ENCODE results near the gene AP3S2. TPM values are rescaled to one million over a fixed set of nuclear protein-coding genes. Genes with fewer than 3 reads are reported as not detected.

Gene AP3S2
- total RNA-seq, 1 experiment from 2014 or later = 123 TPM

DNA sequence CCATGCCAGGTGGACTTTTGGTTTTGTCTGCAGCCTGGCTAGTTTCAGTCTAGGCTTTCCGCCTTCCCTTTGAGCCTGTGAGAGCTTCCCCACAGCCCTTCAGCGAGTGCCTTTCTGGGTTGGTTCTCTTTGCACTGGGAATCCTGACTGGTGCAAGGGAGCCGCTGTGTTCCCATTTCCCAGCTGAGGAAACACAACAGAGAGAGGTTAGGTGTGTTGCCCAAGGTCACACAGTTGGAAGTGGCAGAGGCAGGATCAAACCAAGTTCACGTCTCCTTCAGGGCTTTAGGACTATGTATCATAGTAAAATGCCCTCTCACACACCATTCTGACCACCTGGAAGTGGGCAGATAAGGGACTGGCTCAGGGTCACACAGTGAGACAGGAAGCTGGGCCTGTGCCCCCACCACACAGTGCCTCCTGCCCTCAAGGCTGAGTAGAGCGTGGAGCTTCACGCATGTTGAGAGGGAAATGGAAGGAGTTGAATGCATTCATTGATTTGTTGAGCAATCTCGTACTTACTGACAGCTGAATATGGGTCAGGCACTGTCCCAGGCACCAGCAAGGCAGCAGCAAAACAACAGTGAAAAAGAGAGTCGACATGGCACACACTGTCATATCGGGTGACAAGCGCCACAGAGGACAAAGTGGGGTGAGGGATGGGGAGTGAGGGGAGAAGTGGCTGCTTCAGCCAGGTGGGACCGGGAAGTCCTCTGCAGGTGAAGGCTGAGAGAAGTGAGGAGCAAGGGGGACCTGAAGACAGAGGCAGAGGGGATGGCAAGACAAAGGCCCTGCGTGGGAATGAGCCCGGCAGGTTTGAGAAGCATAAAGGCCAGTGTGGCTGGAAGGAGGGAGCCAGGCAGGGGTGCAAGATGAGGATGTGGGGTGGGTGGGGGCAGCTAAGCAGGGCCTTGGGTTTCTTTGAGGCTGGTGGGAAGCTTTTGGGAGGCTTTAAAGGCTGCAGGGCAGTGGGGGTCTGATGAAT lies 66.8 kb downstream of the AP3S2 start:
- no peak for DNase-seq (ENCODE audit: low read depth)
- in situ Hi-C loops (cut with HindIII; ENCODE audit: low pct_unique_long_range_greater_than_20kb, low sequenced_read_pairs) = no loop called here

GRCh38 chr15:89825271-89825940 lies 68.4 kb downstream of the AP3S2 start:
- in situ Hi-C loops (cut with HindIII; ENCODE audit: low pct_unique_long_range_greater_than_20kb, low sequenced_read_pairs) = no loop called here

GRCh38 chr15:89824607-89824867 lies 69.3 kb downstream of the AP3S2 start:
- no peak for DNase-seq (ENCODE audit: low read depth)
- in situ Hi-C loops (cut with HindIII; ENCODE audit: low pct_unique_long_range_greater_than_20kb, low sequenced_read_pairs) = no loop called here

More at GRCh38 chr15:89825271-89825940, 68.4 kb downstream of the AP3S2 start:
- DNase-seq (ENCODE audit: low read depth) = no peak

GRCh38 chr15:89823836-89824606 lies 69.8 kb downstream of the AP3S2 start:
- no peak for DNase-seq (ENCODE audit: low read depth)
- in situ Hi-C loops (cut with HindIII; ENCODE audit: low pct_unique_long_range_greater_than_20kb, low sequenced_read_pairs) = no loop called here

GRCh38 chr15:89822951-89823711 lies 70.7 kb downstream of the AP3S2 start:
- DNase-seq (ENCODE audit: low read depth) = no peak
- in situ Hi-C loops (cut with HindIII; ENCODE audit: low pct_unique_long_range_greater_than_20kb, low sequenced_read_pairs) = no loop called here

DNA sequence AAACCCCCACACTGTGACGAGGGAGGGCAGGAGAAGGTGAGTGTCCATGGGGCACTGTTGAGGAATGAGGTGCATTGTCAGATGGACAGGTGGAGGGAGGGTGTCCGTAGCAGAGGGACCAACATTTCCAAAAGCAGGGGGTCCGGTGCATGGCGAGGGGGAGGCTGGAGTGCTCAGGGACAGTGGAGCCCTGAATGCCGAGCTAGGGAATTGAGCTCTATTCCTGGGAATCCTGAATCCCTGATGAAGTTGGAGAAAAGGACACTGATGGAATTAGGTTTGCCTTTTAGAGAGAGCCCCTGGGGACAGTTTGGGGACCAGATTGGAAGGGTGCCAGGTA lies 71.2 kb downstream of the AP3S2 start:
- in situ Hi-C loops (cut with HindIII; ENCODE audit: low pct_unique_long_range_greater_than_20kb, low sequenced_read_pairs) = no loop called here
- DNase-seq (ENCODE audit: low read depth) = no peak

DNA sequence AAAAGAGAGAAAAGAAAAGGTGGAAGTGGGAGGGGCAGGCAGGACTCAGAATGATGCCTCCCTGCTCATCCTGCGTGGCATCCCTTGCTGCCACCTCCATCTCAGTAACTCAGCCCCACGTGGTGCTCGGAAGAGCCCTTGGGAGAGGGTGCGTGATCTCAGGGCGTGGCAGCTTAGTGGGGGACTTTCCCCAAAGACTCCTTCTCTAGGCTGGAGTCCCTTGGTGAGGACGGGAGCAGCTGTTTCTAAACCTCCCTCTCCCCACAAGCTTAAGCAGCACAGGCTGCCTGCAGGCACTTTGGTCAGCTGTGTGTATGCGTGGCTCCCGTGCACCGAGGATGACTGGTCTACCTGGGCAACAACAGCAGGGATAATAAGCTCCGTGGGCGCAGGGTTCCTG lies 71.8 kb downstream of the AP3S2 start:
- in situ Hi-C loops (cut with HindIII; ENCODE audit: low pct_unique_long_range_greater_than_20kb, low sequenced_read_pairs) = no loop called here
- DNase-seq (ENCODE audit: low read depth) = no peak

- no peak for DNase-seq (ENCODE audit: low read depth)
- in situ Hi-C loops (cut with HindIII; ENCODE audit: low pct_unique_long_range_greater_than_20kb, low sequenced_read_pairs) = no loop called here
These were observed 72.9 kb downstream of the AP3S2 start for GRCh38 chr15:89820666-89821611.

GRCh38 chr15:89818287-89818686 lies 75.5 kb downstream of the AP3S2 start:
- in situ Hi-C loops (cut with HindIII; ENCODE audit: low pct_unique_long_range_greater_than_20kb, low sequenced_read_pairs) = no loop called here
- no peak for DNase-seq (ENCODE audit: low read depth)

DNA sequence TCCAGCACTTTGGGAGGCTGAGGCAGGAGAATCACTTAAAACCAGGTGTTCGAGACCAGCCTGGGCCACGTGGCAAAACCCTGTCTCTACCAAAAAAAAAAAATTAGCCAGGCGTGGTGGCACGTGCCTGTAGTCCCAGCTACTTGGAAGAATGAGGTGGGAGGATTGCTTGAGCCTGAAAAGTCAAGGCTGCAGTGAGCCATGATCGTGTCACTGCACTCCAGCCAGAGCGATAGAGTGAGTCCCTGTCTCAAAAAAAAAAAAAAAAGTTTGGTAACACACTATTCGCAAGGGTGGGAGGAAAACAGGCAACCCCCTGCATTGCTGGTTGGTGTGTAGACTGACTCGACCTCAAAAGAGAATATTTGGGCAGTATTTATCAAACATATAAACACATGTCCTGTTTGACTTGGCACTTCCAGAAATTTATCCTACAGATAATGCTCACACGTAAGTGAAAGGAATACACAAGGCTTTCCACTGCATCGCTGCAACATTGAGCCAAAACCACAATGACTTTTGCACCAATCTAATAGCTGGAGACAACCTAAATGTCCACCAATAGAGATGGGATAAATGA lies 76.0 kb downstream of the AP3S2 start:
- in situ Hi-C loops (cut with HindIII; ENCODE audit: low pct_unique_long_range_greater_than_20kb, low sequenced_read_pairs) = no loop called here
- DNase-seq (ENCODE audit: low read depth) = no peak

DNA sequence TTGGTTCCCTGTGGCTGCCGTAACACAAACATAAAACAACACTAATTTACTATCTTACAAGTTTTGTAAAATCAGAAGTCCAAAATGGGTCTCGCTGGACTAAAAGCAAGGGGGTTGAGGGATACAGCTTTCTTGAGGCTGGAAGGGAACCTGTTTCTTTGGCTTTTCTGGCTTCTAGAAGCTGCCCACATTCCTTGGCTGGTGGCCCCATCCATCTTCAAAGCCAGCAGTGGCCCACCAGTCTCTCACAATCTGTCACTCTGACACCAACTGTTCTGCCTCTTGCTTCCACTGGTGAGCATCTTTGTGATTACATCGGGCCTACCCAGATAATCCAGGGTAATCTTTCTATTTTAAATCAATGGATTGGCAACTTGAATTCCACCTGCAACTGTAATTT lies 78.0 kb downstream of the AP3S2 start:
- no peak for DNase-seq (ENCODE audit: low read depth)
- in situ Hi-C loops (cut with HindIII; ENCODE audit: low pct_unique_long_range_greater_than_20kb, low sequenced_read_pairs) = no loop called here

DNA sequence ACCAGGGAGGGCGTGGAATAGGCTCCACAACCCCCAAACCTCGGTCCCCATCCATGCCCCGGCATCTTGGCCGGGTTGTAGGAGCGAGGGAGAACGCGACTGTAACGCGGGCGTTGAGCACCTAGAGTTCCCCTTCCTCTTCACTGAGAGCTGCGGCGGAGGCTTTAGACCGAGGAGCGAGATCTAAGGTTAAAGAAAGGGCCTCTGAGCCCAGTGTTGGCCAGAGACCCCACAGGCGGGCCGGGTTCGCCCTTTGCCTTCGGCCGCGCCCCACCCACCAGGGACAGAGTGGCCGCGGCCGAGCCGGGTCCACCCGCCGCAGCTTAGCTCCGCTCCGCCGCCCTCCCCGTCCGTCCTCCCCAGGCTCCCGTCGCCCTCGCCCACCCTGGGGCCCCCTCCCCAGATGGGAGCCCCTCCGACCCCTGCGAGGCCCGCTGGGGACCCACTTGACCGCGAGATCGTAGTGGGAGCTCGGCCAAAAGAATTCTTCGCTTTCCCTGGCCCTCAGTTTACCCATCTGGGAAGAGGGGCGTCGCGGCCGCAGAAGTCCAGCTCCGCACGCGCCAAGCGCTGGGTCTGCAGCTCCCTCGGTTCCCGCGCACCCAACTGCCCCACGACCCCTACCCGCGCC lies 79.6 kb downstream of the AP3S2 start:
- in situ Hi-C loops (cut with HindIII; ENCODE audit: low pct_unique_long_range_greater_than_20kb, low sequenced_read_pairs) = no loop called here
- no peak for DNase-seq (ENCODE audit: low read depth)

DNA sequence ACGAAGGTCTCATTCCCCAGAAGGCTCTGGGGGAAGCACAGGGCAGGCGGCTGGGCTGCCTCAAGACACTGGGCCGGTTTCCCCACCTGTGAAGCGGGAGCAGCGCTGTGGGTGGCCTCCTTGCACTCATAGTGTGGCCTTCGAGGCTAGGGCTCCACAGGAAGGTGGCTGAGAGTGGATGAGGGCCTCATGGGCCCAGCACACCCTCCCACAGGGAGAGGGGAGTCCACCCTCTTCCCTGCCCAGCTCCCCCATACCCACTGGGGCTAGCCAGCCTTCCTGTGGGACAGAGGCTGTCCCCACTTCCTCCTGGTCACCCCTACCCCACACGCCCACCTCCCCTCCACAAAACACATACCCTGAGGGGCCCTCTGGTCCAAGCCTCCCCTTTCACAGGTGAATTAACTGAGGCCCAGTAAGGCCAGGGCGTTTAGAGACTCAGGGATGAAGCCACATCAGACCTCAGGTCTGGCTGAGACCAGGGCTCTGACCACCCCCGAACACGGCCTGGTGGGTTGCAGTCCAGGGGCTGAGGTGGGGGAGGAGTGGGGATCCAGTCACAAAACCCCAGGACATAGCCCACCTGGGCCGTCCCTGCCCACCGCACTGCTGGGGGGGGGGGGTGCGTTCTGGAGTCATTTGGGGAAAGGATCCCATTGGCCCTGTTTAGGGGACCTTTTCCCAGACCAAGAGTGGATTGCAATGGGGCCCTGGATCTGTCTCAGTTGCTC lies 80.2 kb downstream of the AP3S2 start:
- in situ Hi-C loops (cut with HindIII; ENCODE audit: low pct_unique_long_range_greater_than_20kb, low sequenced_read_pairs) = no loop called here
- DNase-seq (ENCODE audit: low read depth) = no peak

- no peak for DNase-seq (ENCODE audit: low read depth)
- in situ Hi-C loops (cut with HindIII; ENCODE audit: low pct_unique_long_range_greater_than_20kb, low sequenced_read_pairs) = no loop called here
These were observed 80.9 kb downstream of the AP3S2 start for GRCh38 chr15:89812847-89813320.

DNA sequence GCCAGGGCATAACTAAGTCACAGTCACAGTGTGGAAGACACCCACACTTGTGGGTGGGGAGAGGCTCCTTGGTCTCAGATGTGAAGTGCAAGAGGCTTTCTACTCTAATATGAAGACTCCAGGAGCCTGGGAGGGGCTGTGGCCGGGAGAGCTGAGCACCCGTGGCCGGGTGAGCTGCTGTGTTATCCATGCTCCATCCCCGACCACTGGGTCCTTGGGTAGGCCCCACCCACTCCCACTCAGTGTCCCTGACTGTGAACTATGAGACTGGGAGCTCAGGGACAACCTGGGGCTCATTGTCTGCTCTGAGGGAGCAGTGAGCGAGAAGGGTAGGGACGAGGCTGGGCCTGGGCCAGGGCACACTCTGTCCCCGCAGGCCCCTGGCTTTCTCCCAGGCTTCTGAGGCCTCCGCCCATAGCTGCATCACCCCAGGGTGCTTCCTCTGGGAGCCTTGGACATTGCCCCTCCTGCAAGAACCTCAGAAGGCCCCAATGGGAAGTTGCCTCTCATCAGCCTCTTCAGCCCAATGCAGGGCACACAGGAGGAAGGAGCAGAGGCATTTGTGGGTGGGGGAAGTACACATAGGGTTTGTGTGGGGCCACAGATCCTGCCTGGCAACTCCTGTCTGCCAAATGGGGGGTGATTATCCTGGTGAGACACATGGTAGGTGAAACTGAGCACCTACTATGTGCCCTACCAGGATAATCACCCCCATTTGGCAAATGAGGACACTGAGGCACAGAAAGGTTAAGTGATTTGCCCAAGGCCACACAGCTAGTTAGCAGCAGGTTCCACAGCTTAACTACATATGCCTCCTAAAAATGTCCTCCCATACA lies 81.6 kb downstream of the AP3S2 start:
- no peak for DNase-seq (ENCODE audit: low read depth)
- in situ Hi-C loops (cut with HindIII; ENCODE audit: low pct_unique_long_range_greater_than_20kb, low sequenced_read_pairs) = no loop called here

All from Caki2 (cell line).